HG03097 (cell line): ENCODE measurements around the gene PSIP1.
"Not testable (repeated sequence)": the region's sequence is repeated elsewhere in the genome, so short reads cannot be mapped to it uniquely, and the experiment has no call there.

Experiments
- ATAC-seq: cut with Tn5 transposase; IDR thresholded peaks from one replicate; pipeline ENCODE4 v1.9.1; 2021; ENCODE audit not compliant: unreplicated experiment, low FRiP score

Gene PSIP1

GRCh38 chr9:15510789-15511575, at the start of gene PSIP1:
Gene PSIP1 (minus strand): TSS chr9:15510970. CDS start chr9:15510188, 782 bp downstream.
- ATAC-seq, result peak; percentile 81

- ATAC-seq, result peak; percentile 20
Observed at GRCh38 chr9:15553528-15553898, 42.7 kb upstream of the PSIP1 start.

GRCh38 chr9:15552636-15553527, 42.1 kb upstream of the PSIP1 start, which contains the start of gene CCDC171:
Gene CCDC171 (plus strand): TSS chr9:15553043. CDS start chr9:15564089, 11,046 bp downstream.
- ATAC-seq, result peak; percentile 86

GRCh38 chr9:15549611-15550010, 38.8 kb upstream of the PSIP1 start:
- no peak for ATAC-seq

GRCh38 chr9:15543047-15543813, 32.5 kb upstream of the PSIP1 start:
- no peak for ATAC-seq

GRCh38 chr9:15542624-15543023, 31.9 kb upstream of the PSIP1 start:
- no peak for ATAC-seq

- no peak for ATAC-seq
Observed at GRCh38 chr9:15541872-15542271, 31.1 kb upstream of the PSIP1 start.

- ATAC-seq, result no peak
Observed at GRCh38 chr9:15531380-15531779, 20.6 kb upstream of the PSIP1 start.

GRCh38 chr9:15529566-15530324, 19.0 kb upstream of the PSIP1 start:
- peak; percentile 87 for ATAC-seq

GRCh38 chr9:15527035-15527434, 16.3 kb upstream of the PSIP1 start:
- not testable (repeated sequence) for ATAC-seq

GRCh38 chr9:15525958-15526357, 15.2 kb upstream of the PSIP1 start:
- ATAC-seq, result no peak

- no peak for ATAC-seq
Observed at GRCh38 chr9:15524845-15525455, 14.2 kb upstream of the PSIP1 start.

GRCh38 chr9:15522130-15522755, 11.5 kb upstream of the PSIP1 start:
- ATAC-seq, result no peak

GRCh38 chr9:15521254-15521653, 10.5 kb upstream of the PSIP1 start:
- no peak for ATAC-seq

- no peak for ATAC-seq
Observed at GRCh38 chr9:15519831-15520230, 9.1 kb upstream of the PSIP1 start.

GRCh38 chr9:15513335-15513734, 2.6 kb upstream of the PSIP1 start:
- no peak for ATAC-seq

GRCh38 chr9:15512889-15513288, 2.1 kb upstream of the PSIP1 start:
- ATAC-seq, result no peak

- no peak for ATAC-seq
Observed at GRCh38 chr9:15512204-15512603, 1.4 kb upstream of the PSIP1 start.
